H9 (cell line): ENCODE measurements around the gene ABCC4. TPM values are rescaled to one million over a fixed set of nuclear protein-coding genes. Genes with fewer than 3 reads are reported as not detected.

ENCODE experiments used
- DNase-seq: peaks from one replicate; pipeline ENCODE4 v3.0.0-alpha.2; 2017
- H2AFZ ChIP-seq: one replicate; pipeline ENCODE4 v1.6.1; 2013; ENCODE audit warnings: mild to moderate bottlenecking, low read length, control low read depth, moderate library complexity
- H2AK5ac ChIP-seq: 2 replicates; pipeline ENCODE4 v1.6.1; 2013; ENCODE audit warnings: low read length, control low read depth, mixed read lengths; ENCODE audit not compliant: insufficient read length
- H2BK120ac ChIP-seq: one replicate; pipeline ENCODE4 v1.6.1; 2013; ENCODE audit warnings: low read depth, mild to moderate bottlenecking, low read length, control low read depth, inconsistent platforms; ENCODE audit not compliant: poor library complexity, severe bottlenecking
- H2BK12ac ChIP-seq: 2 replicates; pipeline ENCODE4 v1.6.1; 2013; ENCODE audit warnings: low read length, control low read depth, mixed read lengths, low read depth; ENCODE audit not compliant: insufficient read length
- H2BK15ac ChIP-seq: 2 replicates; pipeline ENCODE4 v1.6.1; 2013; ENCODE audit warnings: low read depth, low read length, control low read depth
- H2BK20ac ChIP-seq: one replicate; pipeline ENCODE4 v1.6.1; 2013; ENCODE audit warnings: low read depth, mild to moderate bottlenecking, low read length, control low read depth, inconsistent platforms; ENCODE audit not compliant: poor library complexity, severe bottlenecking
- H2BK5ac ChIP-seq: 2 replicates; pipeline ENCODE4 v1.6.1; 2013; ENCODE audit warnings: low read length, control low read depth, mixed read lengths; ENCODE audit not compliant: insufficient read length
- H3K14ac ChIP-seq: 2 replicates; pipeline ENCODE4 v1.6.1; 2013; ENCODE audit warnings: low read length, control low read depth; ENCODE audit not compliant: insufficient read depth
- H3K18ac ChIP-seq: 2 replicates; pipeline ENCODE4 v1.6.1; 2013; ENCODE audit warnings: low read depth, mild to moderate bottlenecking, mixed read lengths, low read length, control low read depth; ENCODE audit not compliant: insufficient read length
- H3K23ac ChIP-seq: 2 replicates; pipeline ENCODE4 v1.6.1; 2013; ENCODE audit warnings: low read length, control low read depth, mixed read lengths, low read depth; ENCODE audit not compliant: insufficient read length
- H3K23me2 ChIP-seq: 2 replicates; pipeline ENCODE4 v1.6.1; 2013; ENCODE audit warnings: low read depth, mild to moderate bottlenecking, mixed read lengths, low read length, control low read depth; ENCODE audit not compliant: insufficient read length, poor library complexity, severe bottlenecking
- H3K27ac ChIP-seq: 2 replicates; pipeline ENCODE4 v1.5.1; 2013; ENCODE audit warnings: low read length, control low read depth, mixed read lengths, low read depth; ENCODE audit not compliant: insufficient read length
- H3K27me3 ChIP-seq: 2 replicates; pipeline ENCODE4 v1.6.1; 2013; ENCODE audit warnings: low read length, control low read depth, inconsistent platforms; ENCODE audit not compliant: insufficient read depth
- H3K4ac ChIP-seq: 2 replicates; pipeline ENCODE4 v1.6.1; 2013; ENCODE audit warnings: low read depth, mild to moderate bottlenecking, control low read depth, inconsistent platforms, low read length, moderate library complexity
- H3K4me1 ChIP-seq: 2 replicates; pipeline ENCODE4 v1.6.1; 2013; ENCODE audit warnings: low read length, control low read depth, inconsistent platforms; ENCODE audit not compliant: insufficient read depth
- H3K4me2 ChIP-seq: 2 replicates; pipeline ENCODE4 v1.6.1; 2013; ENCODE audit warnings: low read length, control low read depth, mixed read lengths; ENCODE audit not compliant: insufficient read length, insufficient read depth
- H3K56ac ChIP-seq: 2 replicates; pipeline ENCODE4 v1.6.1; 2013; ENCODE audit warnings: low read depth, mild to moderate bottlenecking, mixed read lengths, low read length, control low read depth; ENCODE audit not compliant: insufficient read length
- H3K79me1 ChIP-seq: 2 replicates; pipeline ENCODE4 v1.6.1; 2013; ENCODE audit warnings: low read depth, mild to moderate bottlenecking, moderate library complexity, low read length, control low read depth, inconsistent platforms; ENCODE audit not compliant: insufficient read depth, poor library complexity, severe bottlenecking
- H3K79me2 ChIP-seq: 2 replicates; pipeline ENCODE4 v1.6.1; 2013; ENCODE audit warnings: low read length, control low read depth, inconsistent platforms; ENCODE audit not compliant: insufficient read depth
- H3K9ac ChIP-seq: 2 replicates; pipeline ENCODE4 v1.6.1; 2013; ENCODE audit warnings: low read length, control low read depth, mixed read lengths; ENCODE audit not compliant: insufficient read length; ENCODE audit errors: extremely low read depth
- H3K9me3 ChIP-seq: one replicate; pipeline ENCODE4 v1.6.1; 2013; ENCODE audit warnings: low read depth, low read length, inconsistent platforms; ENCODE audit not compliant: control insufficient read depth
- H3T11ph ChIP-seq: one replicate; pipeline ENCODE4 v1.6.1; 2013; ENCODE audit warnings: mild to moderate bottlenecking, low read length, control low read depth, inconsistent platforms
- H4K20me1 ChIP-seq: one replicate; pipeline ENCODE4 v1.6.1; 2013; ENCODE audit not compliant: control insufficient read depth, insufficient read length, insufficient read depth
- H4K5ac ChIP-seq: 2 replicates; pipeline ENCODE4 v1.6.1; 2013; ENCODE audit warnings: low read depth, mild to moderate bottlenecking, mixed read lengths, low read length, control low read depth; ENCODE audit not compliant: insufficient read length
- H4K8ac ChIP-seq: replicated peaks from 2 replicates; pipeline ENCODE4 v1.6.1; 2013; ENCODE audit warnings: low read length, control low read depth, mixed read lengths, low read depth; ENCODE audit not compliant: insufficient read length
- H4K91ac ChIP-seq: 2 replicates; pipeline ENCODE4 v1.6.1; 2013; ENCODE audit warnings: low read depth, mild to moderate bottlenecking, moderate library complexity, mixed read lengths, low read length, control low read depth; ENCODE audit not compliant: insufficient read length
- H3K27ac Mint-ChIP-seq, 3 experiments: 2 replicates in 2 of 3; 3 replicates in 1 of 3; pipeline ENCODE4 v1.8.0; 2020 to 2021; ENCODE audit warnings: mixed read lengths in 3 of 3, mild to moderate bottlenecking in 1 of 3, moderate library complexity in 1 of 3
- H3K27me3 Mint-ChIP-seq: 2 replicates; pipeline ENCODE4 v1.8.0; 2021; ENCODE audit warnings: low read depth, mild to moderate bottlenecking, moderate library complexity, mixed read lengths
- H3K36me3 Mint-ChIP-seq, 3 experiments: 2 replicates in 2 of 3; 3 replicates in 1 of 3; pipeline ENCODE4 v1.8.0; 2020 to 2021; ENCODE audit warnings: low read depth in 3 of 3, mixed read lengths in 3 of 3; ENCODE audit not compliant: insufficient read depth in 1 of 3
- H3K4me1 Mint-ChIP-seq, 2 experiments: 2 replicates each; pipeline ENCODE4 v1.8.0; 2020; ENCODE audit warnings: mixed read lengths in 2 of 2
- H3K4me3 Mint-ChIP-seq, 2 experiments: 2 replicates in 1 of 2; 3 replicates in 1 of 2; pipeline ENCODE4 v1.8.0; 2020 to 2021; ENCODE audit warnings: mild to moderate bottlenecking in 2 of 2, mixed read lengths in 2 of 2, moderate library complexity in 1 of 2
- H3K9me3 Mint-ChIP-seq, 2 experiments: 2 replicates in 1 of 2; 3 replicates in 1 of 2; pipeline ENCODE4 v1.8.0; 2020; ENCODE audit warnings: mild to moderate bottlenecking in 2 of 2, mixed read lengths in 2 of 2, moderate library complexity in 1 of 2
- CTCF ChIP-seq: fragments of 200-600 bp; sonication (generic); conservative IDR thresholded peaks from 3 replicates; pipeline ENCODE4 v1.8.0; 2021; ENCODE audit warnings: antibody characterized with exemption, mild to moderate bottlenecking
- WGBS: extraction: QIAGEN DNeasy Blood & Tissue Kit; methylation state at CpG from one replicate; pipeline ENCODE4 v1.1.7; 2013; ENCODE audit warnings: missing lambda C conversion rate, low lambda C conversion rate, mixed read lengths; ENCODE audit not compliant: insufficient read length; ENCODE audit errors: extremely low coverage; 5-methylcytosine and 5-hydroxymethylcytosine counted together
- total RNA-seq: library from RNA; stranded (reverse); gene quantifications from 2 replicates; pipeline ENCODE4 v1.2.1, GENCODE V29; 2021

Gene ABCC4
- total RNA-seq, 1 experiment from 2014 or later = 5.9 TPM

GRCh38 chr13:95217920-95218830 is 83.1 kb downstream of the ABCC4 start:
- Histone ChIP-seq H3K79me2 (no peaks in the 10 kb centered on the region), H2BK5ac (no peak overlapping the region), H3K18ac (no peak overlapping the region), H3K56ac (no peak overlapping the region), H3K4ac (no peak overlapping the region), H2BK120ac (no peak overlapping the region), H3K4me2 (no peak overlapping the region), H3K4me1 (0 out of 2 replicates have a peak, but pooled peaks cover 2% of the 10 kb centered on the region), H3K9ac (no peak overlapping the region), H4K91ac (no peak overlapping the region), H4K8ac (no peak overlapping the region), H3K27ac (no peak overlapping the region), H2BK15ac (no peak overlapping the region), H3K79me1 (no peaks in the 10 kb centered on the region), H2BK12ac (no peak overlapping the region), H3K23me2 (no peaks in the 10 kb centered on the region), H4K5ac (no peak overlapping the region), H2AK5ac (no peak overlapping the region), H3K27me3 (no peaks in the 10 kb centered on the region), H3T11ph (no peak overlapping the region), H4K20me1 (no peaks in the 10 kb centered on the region), H3K14ac (no peak overlapping the region), H3K23ac (no peak overlapping the region), H2BK20ac (no peak overlapping the region), H3K9me3 (no peaks in the 10 kb centered on the region), H2AFZ (no peak overlapping the region)
- no peaks in the 10 kb centered on the region for H3K9me3 Mint-ChIP-seq
- no peak for DNase-seq
- no peak for TF ChIP-seq CTCF
- H3K36me3 Mint-ChIP-seq = no peaks in the 10 kb centered on the region
- H3K27me3 Mint-ChIP-seq = no peaks in the 10 kb centered on the region
- H3K4me1 Mint-ChIP-seq = peaks cover 7 to 11% of the 10 kb centered on the region in 2 experiments
- H3K4me3 Mint-ChIP-seq = no peak overlapping the region
- no CpG with 5 or more reads among the region's 6 CpGs for WGBS
- H3K27ac Mint-ChIP-seq = peak overlapping the region in 2 of 3 experiments; percentile 18 to 72; a peak in 3 of 7 replicates
